Measurements from ENCODE around the gene GPC3. TPM values are rescaled to one million over a fixed set of nuclear protein-coding genes. Genes with fewer than 3 reads are reported as not detected.

GPC3 gene
- total RNA-seq (2021), result 32.4 to 34.7 TPM (median 32.5 TPM) in 3 replicates
- Bru-seq, nascent RNA, result percentile 53 among the genes with signal in this experiment
- long read RNA-seq, experiment 1, transcript GPC3-201 (8 exons, 2,568 nt), result major isoform, 190 of 208 reads
- long read RNA-seq, experiment 1, partial matches to known transcripts, result 14 of 208 reads
- long read RNA-seq, experiment 1, other reads (novel, unspliced or antisense), result 4 of 208 reads
- long read RNA-seq, experiment 2, transcript GPC3-201 (8 exons, 2,568 nt), result major isoform, 43 of 62 reads
- long read RNA-seq, experiment 2, partial matches to known transcripts, result 16 of 62 reads
- long read RNA-seq, experiment 2, other reads (novel, unspliced or antisense), result 2 of 62 reads
- long read RNA-seq, experiment 3, transcript GPC3-201 (8 exons, 2,568 nt), result major isoform, 16 of 19 reads
- long read RNA-seq, experiment 3, partial matches to known transcripts, result 1 of 19 reads
- long read RNA-seq, experiment 3, other reads (novel, unspliced or antisense), result 2 of 19 reads

DNA sequence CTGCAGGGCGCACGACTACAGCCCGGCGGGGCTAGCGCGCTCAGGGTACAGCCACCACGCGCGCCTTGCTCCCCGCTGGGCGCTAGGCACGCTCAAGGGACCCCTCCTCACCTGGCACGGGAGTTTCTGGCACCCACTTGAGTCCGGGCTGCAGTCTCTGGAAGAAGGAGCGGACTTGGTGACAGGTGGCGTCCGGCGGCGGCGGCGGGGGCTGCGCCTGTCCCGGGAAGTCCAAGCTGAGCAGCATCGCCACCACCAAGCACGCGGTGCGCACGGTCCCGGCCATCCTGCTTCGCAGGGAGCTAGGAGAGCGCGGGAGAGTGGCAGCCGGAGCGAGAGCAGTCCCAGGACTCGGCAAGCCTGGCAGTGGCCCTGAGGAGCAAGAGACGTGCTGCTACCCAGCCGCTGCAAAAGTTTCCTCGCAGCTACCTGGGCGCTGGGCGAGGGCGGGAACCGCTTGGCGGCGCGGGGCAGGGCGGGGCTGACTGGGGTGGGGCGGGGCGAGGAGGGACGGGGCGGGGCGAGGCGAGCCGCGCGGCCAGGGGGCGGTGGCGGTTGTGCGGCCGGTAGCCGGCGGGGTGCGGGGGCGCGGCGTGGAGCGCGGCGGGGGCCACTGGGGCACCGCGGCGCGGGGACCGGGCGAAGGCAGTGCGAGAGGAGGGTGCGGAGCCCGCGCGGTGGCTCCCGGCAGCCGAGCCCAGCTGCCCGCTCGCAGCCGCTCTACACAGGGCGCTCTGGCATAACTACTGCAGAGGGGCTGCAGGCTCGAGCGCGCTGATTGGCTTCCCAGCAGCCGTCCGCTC is at the start of gene GPC3:
Gene GPC3, minus strand, starts transcription at position 431 of the 803 bp plus-strand sequence.
- H3K4me1 Mint-ChIP-seq, result peaks cover 45% of the 10 kb centered on the region
- ChIA-PET CTCF (interaction anchor here (0.9 to 1.2 kb wide), 4 partner anchors 36 to 193 kb away, joined by 3 to 5 read pairs (median 4); no protein-coding TSS in a partner anchor), POLR2A (interaction anchor here (1.5 kb wide), 1 partner anchor 18 kb away, joined by 5 read pairs; no protein-coding TSS in a partner anchor)
- peaks cover 21% of the 10 kb centered on the region for H3K27me3 Mint-ChIP-seq (ENCODE audit: low read depth)
- H3K27ac Mint-ChIP-seq, result no peak within 1 kb of the TSS
- H3K36me3 Mint-ChIP-seq, result no peaks in the 10 kb centered on the region
- ATAC-seq, result peak; percentile 93
- peak; percentile 73 for DNase-seq (ENCODE audit: low spot score)
- no peaks in the 10 kb centered on the region for H3K9me3 Mint-ChIP-seq
- H3K4me3 Mint-ChIP-seq, result peak within 1 kb of the TSS; percentile 77
- TF ChIP-seq NR3C1 (CRISPR knock-in tag; conservative IDR thresholded peaks at IDR 0.05; ENCODE audit: low read depth) (no peak), SMAD3 (CRISPR knock-in tag; IDR thresholded peaks at IDR 0.05; ENCODE audit: borderline replicate concordance) (no peak), RELA (CRISPR knock-in tag; IDR thresholded peaks at IDR 0.05; ENCODE audit: borderline replicate concordance) (peak; percentile 70; the same call in 1 of the 2 replicates), ZNF138 (CRISPR knock-in tag; conservative IDR thresholded peaks at IDR 0.05) (peak; percentile 58; the same call in 1 of the 2 replicates), ZNF396 (CRISPR knock-in tag; IDR thresholded peaks at IDR 0.05; ENCODE audit: borderline replicate concordance) (no peak), GABPB1 (CRISPR knock-in tag; IDR thresholded peaks at IDR 0.05) (0 out of 2 replicates have a peak, but pooled peaks have one; percentile 16), NFE2L1 (CRISPR knock-in tag; IDR thresholded peaks at IDR 0.05) (peak; percentile 68; the same call in 1 of the 2 replicates), IRF2 (CRISPR knock-in tag; IDR thresholded peaks at IDR 0.05; ENCODE audit: borderline replicate concordance, low read depth) (no peak), OVOL2 (CRISPR knock-in tag; IDR thresholded peaks at IDR 0.05; ENCODE audit: borderline replicate concordance) (no peak), ZNF317 (CRISPR knock-in tag; IDR thresholded peaks at IDR 0.05; ENCODE audit: borderline replicate concordance, low read depth) (0 out of 2 replicates have a peak, but pooled peaks have one; percentile 12), HMGXB4 (CRISPR knock-in tag; IDR thresholded peaks at IDR 0.05) (no peak), TP53 (CRISPR knock-in tag; IDR thresholded peaks at IDR 0.05) (peak; percentile 85; the same call in 1 of the 2 replicates), ESRRA (CRISPR knock-in tag; IDR thresholded peaks at IDR 0.05; ENCODE audit: borderline replicate concordance) (0 out of 2 replicates have a peak, but pooled peaks have one; percentile 54), SOX15 (CRISPR knock-in tag; IDR thresholded peaks at IDR 0.05) (no peak), NFYB (CRISPR knock-in tag; conservative IDR thresholded peaks at IDR 0.05; ENCODE audit: low read depth) (no peak), ZNF263 (CRISPR knock-in tag; IDR thresholded peaks at IDR 0.05; ENCODE audit: low read depth) (no peak), ATF2 (CRISPR knock-in tag; IDR thresholded peaks at IDR 0.05; ENCODE audit: borderline replicate concordance, low read depth) (no peak), CBFB (CRISPR knock-in tag; IDR thresholded peaks at IDR 0.05; ENCODE audit: low read depth) (no peak), TEAD1 (CRISPR knock-in tag; IDR thresholded peaks at IDR 0.05) (no peak), RORB (CRISPR knock-in tag; IDR thresholded peaks at IDR 0.05) (no peak), ZNF232 (CRISPR knock-in tag; IDR thresholded peaks at IDR 0.05) (peak; percentile 37; the same call in 1 of the 2 replicates), CREB1 (CRISPR knock-in tag; IDR thresholded peaks at IDR 0.05) (peak; percentile 71)
- TF ChIP-seq, protein P1, sequence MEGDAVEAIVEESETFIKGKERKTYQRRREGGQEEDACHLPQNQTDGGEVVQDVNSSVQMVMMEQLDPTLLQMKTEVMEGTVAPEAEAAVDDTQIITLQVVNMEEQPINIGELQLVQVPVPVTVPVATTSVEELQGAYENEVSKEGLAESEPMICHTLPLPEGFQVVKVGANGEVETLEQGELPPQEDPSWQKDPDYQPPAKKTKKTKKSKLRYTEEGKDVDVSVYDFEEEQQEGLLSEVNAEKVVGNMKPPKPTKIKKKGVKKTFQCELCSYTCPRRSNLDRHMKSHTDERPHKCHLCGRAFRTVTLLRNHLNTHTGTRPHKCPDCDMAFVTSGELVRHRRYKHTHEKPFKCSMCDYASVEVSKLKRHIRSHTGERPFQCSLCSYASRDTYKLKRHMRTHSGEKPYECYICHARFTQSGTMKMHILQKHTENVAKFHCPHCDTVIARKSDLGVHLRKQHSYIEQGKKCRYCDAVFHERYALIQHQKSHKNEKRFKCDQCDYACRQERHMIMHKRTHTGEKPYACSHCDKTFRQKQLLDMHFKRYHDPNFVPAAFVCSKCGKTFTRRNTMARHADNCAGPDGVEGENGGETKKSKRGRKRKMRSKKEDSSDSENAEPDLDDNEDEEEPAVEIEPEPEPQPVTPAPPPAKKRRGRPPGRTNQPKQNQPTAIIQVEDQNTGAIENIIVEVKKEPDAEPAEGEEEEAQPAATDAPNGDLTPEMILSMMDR (IDR thresholded peaks at IDR 0.05), result no peak
- TF ChIP-seq, protein P2, sequence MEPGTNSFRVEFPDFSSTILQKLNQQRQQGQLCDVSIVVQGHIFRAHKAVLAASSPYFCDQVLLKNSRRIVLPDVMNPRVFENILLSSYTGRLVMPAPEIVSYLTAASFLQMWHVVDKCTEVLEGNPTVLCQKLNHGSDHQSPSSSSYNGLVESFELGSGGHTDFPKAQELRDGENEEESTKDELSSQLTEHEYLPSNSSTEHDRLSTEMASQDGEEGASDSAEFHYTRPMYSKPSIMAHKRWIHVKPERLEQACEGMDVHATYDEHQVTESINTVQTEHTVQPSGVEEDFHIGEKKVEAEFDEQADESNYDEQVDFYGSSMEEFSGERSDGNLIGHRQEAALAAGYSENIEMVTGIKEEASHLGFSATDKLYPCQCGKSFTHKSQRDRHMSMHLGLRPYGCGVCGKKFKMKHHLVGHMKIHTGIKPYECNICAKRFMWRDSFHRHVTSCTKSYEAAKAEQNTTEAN (CRISPR knock-in tag; IDR thresholded peaks at IDR 0.05), result no peak
- TF ChIP-seq, protein P3, sequence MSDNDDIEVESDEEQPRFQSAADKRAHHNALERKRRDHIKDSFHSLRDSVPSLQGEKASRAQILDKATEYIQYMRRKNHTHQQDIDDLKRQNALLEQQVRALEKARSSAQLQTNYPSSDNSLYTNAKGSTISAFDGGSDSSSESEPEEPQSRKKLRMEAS (CRISPR knock-in tag; IDR thresholded peaks at IDR 0.05), result peak; percentile 97
- TF ChIP-seq, protein P4, sequence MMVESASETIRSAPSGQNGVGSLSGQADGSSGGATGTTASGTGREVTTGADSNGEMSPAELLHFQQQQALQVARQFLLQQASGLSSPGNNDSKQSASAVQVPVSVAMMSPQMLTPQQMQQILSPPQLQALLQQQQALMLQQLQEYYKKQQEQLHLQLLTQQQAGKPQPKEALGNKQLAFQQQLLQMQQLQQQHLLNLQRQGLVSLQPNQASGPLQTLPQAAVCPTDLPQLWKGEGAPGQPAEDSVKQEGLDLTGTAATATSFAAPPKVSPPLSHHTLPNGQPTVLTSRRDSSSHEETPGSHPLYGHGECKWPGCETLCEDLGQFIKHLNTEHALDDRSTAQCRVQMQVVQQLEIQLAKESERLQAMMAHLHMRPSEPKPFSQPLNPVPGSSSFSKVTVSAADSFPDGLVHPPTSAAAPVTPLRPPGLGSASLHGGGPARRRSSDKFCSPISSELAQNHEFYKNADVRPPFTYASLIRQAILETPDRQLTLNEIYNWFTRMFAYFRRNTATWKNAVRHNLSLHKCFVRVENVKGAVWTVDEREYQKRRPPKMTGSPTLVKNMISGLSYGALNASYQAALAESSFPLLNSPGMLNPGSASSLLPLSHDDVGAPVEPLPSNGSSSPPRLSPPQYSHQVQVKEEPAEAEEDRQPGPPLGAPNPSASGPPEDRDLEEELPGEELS (CRISPR knock-in tag; IDR thresholded peaks at IDR 0.05), result peak; percentile 79; the same call in 1 of the 2 replicates
